Duodenal mucosa (tissue), 2 donors: ENCODE measurements around the gene XG.
"Not testable (repeated sequence)": the region's sequence is repeated elsewhere in the genome, so short reads cannot be mapped to it uniquely, and the experiment has no call there.

ENCODE experiments used
- H3K27ac ChIP-seq: one replicate; pipeline ENCODE4 v1.7.0; 2013; ENCODE audit warnings: low read depth, low read length
- H3K27me3 ChIP-seq, 2 donors: one replicate each; pipeline ENCODE4 v1.7.0; 2013; ENCODE audit warnings: low read length in 2 of 2, control low read depth in 1 of 2; ENCODE audit not compliant: insufficient read depth in 2 of 2, control insufficient read depth in 1 of 2
- H3K36me3 ChIP-seq, 2 donors: one replicate each; pipeline ENCODE4 v1.7.0; 2013; ENCODE audit warnings: low read length in 2 of 2, control low read depth in 1 of 2; ENCODE audit not compliant: insufficient read depth in 2 of 2, control insufficient read depth in 1 of 2
- H3K4me1 ChIP-seq, 2 donors: one replicate each; pipeline ENCODE4 v1.7.0; 2013; ENCODE audit warnings: low read length in 2 of 2, control low read depth in 1 of 2; ENCODE audit not compliant: insufficient read depth in 2 of 2, control insufficient read depth in 1 of 2
- H3K4me3 ChIP-seq, 2 donors: one replicate each; pipeline ENCODE4 v1.7.0; 2013; ENCODE audit warnings: low read length in 2 of 2, low read depth in 1 of 2
- H3K9ac ChIP-seq, 2 donors: one replicate each; pipeline ENCODE4 v1.7.0; 2013; ENCODE audit warnings: low read length in 2 of 2, low read depth in 1 of 2
- H3K9me3 ChIP-seq, 2 donors: one replicate each; pipeline ENCODE4 v1.7.0; 2013; ENCODE audit warnings: low read length in 2 of 2, control low read depth in 1 of 2; ENCODE audit not compliant: control insufficient read depth in 1 of 2

XG gene

DNA sequence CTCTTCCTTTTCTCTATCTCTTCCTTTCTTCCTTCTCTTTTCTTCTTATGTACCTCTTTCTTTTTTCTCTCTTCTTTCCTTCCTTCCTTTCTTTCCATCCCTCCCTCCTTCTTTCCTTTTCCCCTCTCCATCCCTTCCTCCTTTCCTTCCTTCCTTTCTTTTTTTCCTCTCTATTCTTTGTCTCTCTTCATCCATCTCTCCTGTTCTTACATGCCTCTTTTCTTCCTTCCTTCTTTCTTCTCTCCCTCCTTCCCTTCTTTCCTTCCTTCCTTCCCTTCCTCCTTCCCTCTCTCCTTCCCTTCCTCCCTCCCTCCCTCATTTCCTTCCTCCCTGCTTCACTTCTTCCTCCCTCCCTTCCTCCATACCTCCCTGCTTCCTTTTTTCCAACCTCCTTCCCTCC lies 19.2 kb upstream of the XG start:
- peaks cover 25 to 47% of the 10 kb centered on the region in 2 donors for H3K36me3 ChIP-seq
- no peaks in the 10 kb centered on the region for H3K4me1 ChIP-seq

DNA sequence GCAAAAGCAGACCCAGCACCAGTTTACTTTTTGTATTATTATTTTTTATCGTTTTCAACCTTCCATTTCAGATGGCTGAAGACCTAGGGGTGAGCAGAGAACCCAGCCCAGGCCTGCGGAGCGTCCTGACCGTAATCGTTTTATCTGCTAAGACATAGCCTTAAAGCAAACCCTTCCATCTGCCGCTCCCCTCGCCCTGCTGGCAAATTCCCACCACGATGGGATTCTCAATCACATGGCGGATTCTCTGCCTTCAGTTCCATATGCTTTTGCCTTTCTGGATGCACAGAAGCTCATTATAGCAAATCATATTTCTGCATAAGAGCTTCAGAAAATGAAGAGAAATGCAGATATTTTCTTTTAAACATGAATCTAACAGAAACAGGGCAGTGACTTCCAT lies 18.6 kb upstream of the XG start:
- Histone ChIP-seq H3K9ac (no peak overlapping the region), H3K9me3 (peaks cover 0 to 3% of the 10 kb centered on the region in 2 donors), H3K27me3 (no peaks in the 10 kb centered on the region), H3K27ac (no peak overlapping the region), H3K36me3 (peaks cover 22 to 45% of the 10 kb centered on the region in 2 donors), H3K4me1 (no peaks in the 10 kb centered on the region), H3K4me3 (no peak overlapping the region)

More for the DNA sequence above, 19.2 kb upstream of the XG start:
- Histone ChIP-seq H3K27me3 (no peaks in the 10 kb centered on the region), H3K4me3 (no peak overlapping the region), H3K27ac (no peak overlapping the region), H3K9me3 (peaks cover 0 to 3% of the 10 kb centered on the region in 2 donors), H3K9ac (no peak overlapping the region)

DNA sequence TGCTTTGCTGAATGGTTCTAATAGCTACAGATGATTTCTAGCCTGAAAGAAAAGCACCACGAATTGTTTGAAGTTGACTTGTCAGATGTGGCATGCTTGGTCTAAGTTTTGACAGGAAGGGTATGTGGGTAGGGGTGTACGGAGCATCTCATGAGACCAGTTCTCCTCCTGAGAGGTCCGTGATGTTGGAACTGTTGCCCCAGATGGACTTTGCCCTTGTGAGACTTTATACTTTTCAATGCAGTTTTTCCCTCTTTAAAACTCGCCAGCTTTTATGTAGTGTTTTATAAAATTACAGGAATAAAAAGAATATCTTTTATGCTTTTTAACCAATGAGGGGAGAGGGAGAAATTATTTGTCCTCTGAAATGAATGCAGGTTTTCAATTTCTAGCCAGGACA lies 16.6 kb upstream of the XG start:
- Histone ChIP-seq H3K9me3 (peaks cover 0 to 3% of the 10 kb centered on the region in 2 donors), H3K36me3 (peaks cover 12 to 37% of the 10 kb centered on the region in 2 donors), H3K4me1 (no peaks in the 10 kb centered on the region), H3K9ac (no peak overlapping the region), H3K27me3 (no peaks in the 10 kb centered on the region), H3K27ac (no peak overlapping the region), H3K4me3 (no peak overlapping the region)

DNA sequence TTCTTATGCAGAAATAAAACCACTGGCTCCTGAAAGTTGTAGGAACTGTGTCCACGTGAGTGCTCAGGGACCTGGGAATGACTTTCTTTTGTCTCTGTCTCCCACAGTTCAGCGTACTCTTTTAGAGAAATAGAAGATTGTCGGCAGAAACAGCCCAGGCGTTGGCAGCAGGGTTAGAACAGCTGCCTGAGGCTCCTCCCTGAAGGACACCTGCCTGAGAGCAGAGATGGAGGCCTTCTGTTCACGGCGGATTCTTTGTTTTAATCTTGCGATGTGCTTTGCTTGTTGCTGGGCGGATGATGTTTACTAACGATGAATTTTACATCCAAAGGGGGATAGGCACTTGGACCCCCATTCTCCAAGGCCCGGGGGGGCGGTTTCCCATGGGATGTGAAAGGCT lies 11.2 kb upstream of the XG start:
- H3K4me1 ChIP-seq: no peaks in the 10 kb centered on the region
- H3K27ac ChIP-seq: no peak overlapping the region
- peaks cover 9 to 32% of the 10 kb centered on the region in 2 donors for H3K36me3 ChIP-seq

DNA sequence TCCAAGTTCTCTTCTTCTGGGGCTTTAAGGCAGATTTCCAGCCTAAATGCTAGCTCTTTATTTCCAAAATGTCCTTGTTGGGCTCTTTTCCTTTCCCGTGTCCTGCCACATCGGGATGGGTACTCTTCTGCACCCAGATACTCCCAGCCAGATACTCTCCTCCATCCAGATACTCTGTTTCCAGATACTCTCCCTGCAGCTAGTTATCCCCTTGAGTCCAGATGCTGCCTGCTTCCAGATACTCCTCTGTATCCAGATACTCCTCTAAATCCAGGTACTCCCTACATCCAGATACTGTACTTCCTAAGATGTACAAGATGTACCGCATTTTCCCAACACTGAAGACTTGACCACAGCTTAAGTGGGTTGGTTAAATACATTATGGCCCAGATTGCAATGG lies 10.5 kb upstream of the XG start:
- Histone ChIP-seq H3K9ac (no peak overlapping the region), H3K4me3 (no peak overlapping the region), H3K27me3 (no peaks in the 10 kb centered on the region), H3K4me1 (peaks cover under 1 to 6% of the 10 kb centered on the region in 2 donors), H3K27ac (no peak overlapping the region), H3K9me3 (no peaks in the 10 kb centered on the region), H3K36me3 (peaks cover 9 to 32% of the 10 kb centered on the region in 2 donors)

More for the DNA sequence above, 11.2 kb upstream of the XG start:
- H3K27me3 ChIP-seq: no peaks in the 10 kb centered on the region
- H3K4me3 ChIP-seq: no peak overlapping the region
- no peaks in the 10 kb centered on the region for H3K9me3 ChIP-seq
- H3K9ac ChIP-seq: no peak overlapping the region

DNA sequence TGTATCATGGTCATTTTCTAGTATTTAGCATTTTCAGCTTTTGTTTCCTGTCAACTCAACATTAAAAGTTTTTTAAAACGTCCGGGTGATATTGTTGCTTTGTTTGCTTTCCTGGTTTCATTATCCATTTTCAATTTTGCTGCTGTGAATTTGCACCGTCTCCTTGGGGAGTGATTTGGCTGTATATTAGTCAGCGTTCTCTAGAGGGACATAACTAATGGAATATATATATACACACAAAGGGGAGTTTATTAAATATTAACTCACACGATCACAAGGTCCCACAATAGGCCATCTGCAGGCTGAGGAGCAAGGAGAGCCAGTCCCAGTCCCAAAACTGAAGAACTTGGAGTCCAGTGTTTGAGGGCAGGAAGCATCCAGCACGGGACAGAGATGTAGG lies 5.6 kb upstream of the XG start:
- not testable (repeated sequence) for H3K4me1 ChIP-seq, H3K27me3 ChIP-seq, H3K9ac ChIP-seq, H3K9me3 ChIP-seq, H3K27ac ChIP-seq
- Histone ChIP-seq H3K4me3 (peak overlapping the region; percentile 30 to 44), H3K36me3 (peaks cover 7 to 11% of the 10 kb centered on the region in 2 donors)

DNA sequence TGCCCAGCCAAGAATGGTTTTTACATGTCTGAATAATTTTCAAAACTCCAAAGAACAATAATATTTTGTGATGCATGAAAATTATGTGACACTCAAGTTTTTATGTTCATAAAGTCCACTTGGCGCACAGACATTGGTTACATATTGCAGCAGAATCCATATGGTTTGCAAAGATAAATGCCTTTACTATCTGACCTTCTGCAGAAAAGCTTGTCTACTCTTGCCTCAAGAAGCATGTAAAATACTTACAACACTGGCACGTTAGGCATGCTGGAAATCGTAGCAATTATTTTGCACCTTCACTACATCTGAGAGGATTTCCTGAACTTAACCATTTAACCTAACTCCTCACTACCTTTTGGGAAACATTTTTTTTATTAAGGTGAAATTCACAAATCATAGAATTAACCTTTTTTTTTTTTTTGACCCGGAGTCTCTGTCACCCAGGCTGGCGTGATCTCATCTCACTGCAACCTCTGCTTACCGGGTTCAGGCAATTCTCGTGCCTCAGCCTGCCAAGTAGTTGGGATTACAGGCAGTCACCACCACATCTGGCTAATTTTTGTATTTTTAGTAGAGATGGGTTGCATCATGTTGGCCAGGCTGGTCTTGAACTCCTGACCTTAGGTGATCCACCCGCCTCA lies 3.5 kb upstream of the XG start:
- Histone ChIP-seq H3K27me3 (no peaks in the 10 kb centered on the region), H3K36me3 (peaks cover 0 to 6% of the 10 kb centered on the region in 2 donors), H3K9me3 (no peaks in the 10 kb centered on the region), H3K9ac (no peak overlapping the region), H3K4me3 (no peak overlapping the region), H3K4me1 (peaks cover 4 to 7% of the 10 kb centered on the region in 2 donors), H3K27ac (no peak overlapping the region)

DNA sequence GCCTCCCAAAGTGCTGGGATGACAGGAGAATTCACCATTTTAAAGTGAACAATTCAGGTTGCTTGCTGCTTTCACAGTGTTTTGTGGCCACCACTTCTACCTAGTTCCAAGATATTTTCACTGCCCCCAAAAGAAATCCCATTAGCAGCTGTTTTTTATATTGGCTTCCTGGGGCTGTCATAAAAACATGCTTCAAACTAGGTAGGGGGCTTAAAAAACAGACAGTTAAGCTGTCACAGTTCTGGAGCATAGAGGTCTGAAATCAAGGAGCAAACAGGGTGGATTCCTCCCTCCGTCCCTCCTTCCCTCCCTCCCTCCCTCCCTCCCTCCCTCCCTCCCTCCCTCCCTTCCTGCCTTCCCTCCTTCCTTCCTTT lies 3.0 kb upstream of the XG start:
- H3K9me3 ChIP-seq: no peaks in the 10 kb centered on the region
- H3K36me3 ChIP-seq: peaks cover 0 to under 1% of the 10 kb centered on the region in 2 donors
- H3K27me3 ChIP-seq: no peaks in the 10 kb centered on the region
- peaks cover 4 to 7% of the 10 kb centered on the region in 2 donors for H3K4me1 ChIP-seq
- no peak overlapping the region for H3K27ac ChIP-seq
- no peak overlapping the region for H3K4me3 ChIP-seq
- no peak overlapping the region for H3K9ac ChIP-seq

DNA sequence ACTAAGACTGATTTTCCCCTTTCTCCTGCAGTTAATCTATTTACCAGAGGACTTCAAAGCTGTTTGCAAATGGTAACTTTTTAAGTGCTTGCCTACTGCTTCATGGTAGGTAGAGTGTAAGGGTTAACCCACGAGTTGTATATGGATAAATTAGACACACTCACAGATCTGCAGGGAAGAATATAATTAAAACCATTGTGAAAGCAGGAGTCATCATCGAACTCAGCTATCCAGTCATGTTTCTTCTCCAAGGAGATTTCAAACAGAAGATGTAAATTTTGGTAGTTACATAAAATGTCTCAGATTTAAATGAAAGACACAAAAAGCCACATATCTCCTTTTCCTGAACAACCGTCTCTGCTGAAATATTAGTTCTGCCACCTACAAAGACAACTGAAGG lies 549 bp upstream of the XG start:
- H3K36me3 ChIP-seq: no peaks in the 10 kb centered on the region
- H3K4me3 ChIP-seq: no peak overlapping the region
- no peak overlapping the region for H3K9ac ChIP-seq
- peaks cover 2 to 4% of the 10 kb centered on the region in 2 donors for H3K4me1 ChIP-seq
- no peaks in the 10 kb centered on the region for H3K9me3 ChIP-seq
- no peak overlapping the region for H3K27ac ChIP-seq
- H3K27me3 ChIP-seq: no peaks in the 10 kb centered on the region

DNA sequence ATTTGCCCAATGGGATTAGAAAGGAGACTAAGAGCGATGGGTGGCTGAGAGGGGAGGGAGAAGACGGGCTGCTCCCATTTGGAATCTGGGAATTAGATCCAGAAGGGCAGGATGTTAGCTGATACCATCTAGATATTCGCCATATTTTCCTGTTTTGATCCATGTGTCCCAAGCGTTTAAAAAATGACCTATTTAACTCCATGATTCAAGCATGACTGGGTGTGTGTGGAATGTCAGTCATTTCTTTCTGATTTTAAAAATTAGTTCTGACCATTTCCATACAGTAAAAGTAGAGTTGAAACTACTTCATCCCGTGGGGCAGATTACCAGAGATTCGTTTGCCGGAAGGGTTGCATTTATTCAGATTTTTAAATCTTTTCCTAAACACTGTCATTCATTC lies 601 bp downstream of the XG start:
- H3K27me3 ChIP-seq, H3K4me3 ChIP-seq, H3K4me1 ChIP-seq, H3K36me3 ChIP-seq, H3K27ac ChIP-seq, H3K9ac ChIP-seq, H3K9me3 ChIP-seq: not testable (repeated sequence)
